H1 (cell line): Measurements from ENCODE around the gene CASK. TPM values are rescaled to one million over a fixed set of nuclear protein-coding genes. Genes with fewer than 3 reads are reported as not detected.

Experiments
- CTCF ChIA-PET: fragments of 300-600 bp; sonication (Branson Sonifier 250); formaldehyde crosslinking; loops from one replicate; lab custom pipeline; 2021; ENCODE audit not compliant: partially characterized antibody; lab: Charles Lee
- POLR2A ChIA-PET: fragments of 300-600 bp; sonication (Branson Sonifier 250); formaldehyde crosslinking; loops from one replicate; lab custom pipeline; 2021; ENCODE audit warnings: inconsistent platforms; ENCODE audit not compliant: partially characterized antibody; lab: Charles Lee
- DNase-seq, 2 experiments: peaks; one replicate each; pipeline versions ENCODE4 v3.0.0 to v3.0.0-alpha.2; 2010 to 2022; ENCODE audit warnings: low spot score in 2 of 2, low read depth in 1 of 2, mixed read lengths in 1 of 2
- FAIRE-seq: peaks from 2 replicates; lab custom pipeline; 2011; peaks lifted over from hg19 to GRCh38; lab: Jason Lieb, UNC
- H2AFZ ChIP-seq: 2 replicates; pipeline ENCODE4 v1.8.1; 2012; ENCODE audit warnings: low read length, inconsistent platforms
- H2AK5ac ChIP-seq: 2 replicates; pipeline ENCODE4 v1.6.1; 2013; ENCODE audit warnings: low read depth, low read length
- H2BK120ac ChIP-seq: replicated peaks from 2 replicates; pipeline ENCODE3; 2013; ENCODE audit warnings: low read depth, low read length, inconsistent platforms
- H2BK12ac ChIP-seq: 2 replicates; pipeline ENCODE4 v1.6.1; 2013; ENCODE audit warnings: low read depth, low read length
- H2BK15ac ChIP-seq: 2 replicates; pipeline ENCODE4 v1.6.1; 2013; ENCODE audit warnings: low read length
- H2BK20ac ChIP-seq: 2 replicates; pipeline ENCODE4 v1.6.1; 2013; ENCODE audit warnings: low read length
- H2BK5ac ChIP-seq: 2 replicates; pipeline ENCODE4 v1.6.1; 2013; ENCODE audit warnings: low read depth, low read length
- H3K14ac ChIP-seq: 2 replicates; pipeline ENCODE4 v1.6.1; 2013; ENCODE audit warnings: inconsistent platforms; ENCODE audit not compliant: insufficient read length
- H3K18ac ChIP-seq: 2 replicates; pipeline ENCODE4 v1.6.1; 2013; ENCODE audit warnings: low read length; ENCODE audit errors: extremely low read depth
- H3K23ac ChIP-seq: 2 replicates; pipeline ENCODE4 v1.6.1; 2013; ENCODE audit warnings: inconsistent platforms; ENCODE audit not compliant: insufficient read length
- H3K23me2 ChIP-seq: 2 replicates; pipeline ENCODE4 v1.6.1; 2013; ENCODE audit warnings: low read depth, low read length
- H3K27ac ChIP-seq: 2 replicates; pipeline ENCODE4 v1.6.1; 2011; ENCODE audit warnings: low read depth, low read length, inconsistent platforms
- H3K27me3 ChIP-seq, 4 experiments: replicated peaks in 1 of 4; 1 replicate in 1 of 4; 2 replicates in 3 of 4; pipeline versions ENCODE4 v1.6.1 to v1.8.1; 2011 to 2013; ENCODE audit warnings: low read length in 3 of 4, mild to moderate bottlenecking in 3 of 4, inconsistent platforms in 2 of 4, mixed read lengths in 2 of 4, moderate library complexity in 1 of 4; ENCODE audit not compliant: control insufficient read depth in 3 of 4, insufficient read depth in 3 of 4; ENCODE audit errors: extremely low read depth in 1 of 4
- H3K36me3 ChIP-seq, 4 experiments: 2 replicates each; pipeline versions ENCODE4 v1.6.1 to v1.8.1; 2011 to 2013; ENCODE audit warnings: mild to moderate bottlenecking in 4 of 4, low read length in 3 of 4, moderate library complexity in 2 of 4, control low read depth in 1 of 4, inconsistent platforms in 1 of 4; ENCODE audit not compliant: insufficient read depth in 4 of 4, control insufficient read depth in 2 of 4
- H3K4ac ChIP-seq: replicated peaks from 2 replicates; pipeline ENCODE3; 2013; ENCODE audit warnings: low read length, low read depth, mixed read lengths, inconsistent platforms; ENCODE audit not compliant: insufficient read length
- H3K4me1 ChIP-seq, 4 experiments: replicated peaks in 1 of 4; 1 replicate in 1 of 4; 2 replicates in 3 of 4; pipeline versions ENCODE4 v1.6.1 to v1.8.1; 2011 to 2013; ENCODE audit warnings: low read length in 3 of 4, inconsistent platforms in 2 of 4, mixed read lengths in 1 of 4; ENCODE audit not compliant: insufficient read depth in 4 of 4, control insufficient read depth in 3 of 4
- H3K4me2 ChIP-seq, 2 experiments: 2 replicates each; pipeline versions ENCODE4 v1.6.1 to v1.8.1; 2011 to 2013; ENCODE audit warnings: low read depth in 2 of 2, low read length in 2 of 2, control low read depth in 1 of 2, inconsistent platforms in 1 of 2, mild to moderate bottlenecking in 1 of 2; ENCODE audit not compliant: insufficient read depth in 1 of 2
- H3K4me3 ChIP-seq, 4 experiments: fragments of 200-600, 300-600 bp in 1 of 4; sonication (generic), shearing (Covaris generic), sonication (Bioruptor Twin) in 1 of 4; 2 replicates each; pipeline versions ENCODE4 v1.5.1 to v1.8.1; 2011 to 2016; ENCODE audit warnings: low read length in 4 of 4, low read depth in 3 of 4, control low read depth in 2 of 4, inconsistent platforms in 2 of 4, mild to moderate bottlenecking in 2 of 4, mixed read lengths in 1 of 4, moderate library complexity in 1 of 4; ENCODE audit not compliant: insufficient read depth in 2 of 4; ENCODE audit errors: extremely low read depth in 1 of 4
- H3K56ac ChIP-seq: replicated peaks from 2 replicates; pipeline ENCODE3; 2013; ENCODE audit warnings: low read depth, mild to moderate bottlenecking, mixed read lengths, low read length, inconsistent platforms; ENCODE audit not compliant: insufficient read length
- H3K79me1 ChIP-seq: 2 replicates; pipeline ENCODE4 v1.6.1; 2013; ENCODE audit warnings: low read depth, low read length, control low read depth
- H3K79me2 ChIP-seq, 2 experiments: 2 replicates each; pipeline versions ENCODE4 v1.6.1 to v1.8.1; 2012 to 2013; ENCODE audit warnings: low read length in 2 of 2, mild to moderate bottlenecking in 2 of 2, inconsistent platforms in 1 of 2; ENCODE audit not compliant: insufficient read depth in 2 of 2, control insufficient read depth in 1 of 2
- H3K9ac ChIP-seq, 4 experiments: replicated peaks in 1 of 4; 1 replicate in 1 of 4; 2 replicates in 3 of 4; pipeline versions ENCODE4 v1.6.1 to v1.8.1; 2011 to 2013; ENCODE audit warnings: low read depth in 3 of 4, low read length in 3 of 4, control low read depth in 2 of 4, mild to moderate bottlenecking in 2 of 4, moderate library complexity in 2 of 4, inconsistent platforms in 1 of 4; ENCODE audit errors: extremely low read depth in 1 of 4
- H3K9me3 ChIP-seq, 2 experiments: 2 replicates each; pipeline versions ENCODE4 v1.6.1 to v1.8.1; 2012 to 2013; ENCODE audit warnings: mild to moderate bottlenecking in 2 of 2, moderate library complexity in 2 of 2, control low read depth in 1 of 2, inconsistent platforms in 1 of 2, low read depth in 1 of 2, low read length in 1 of 2, mixed read lengths in 1 of 2; ENCODE audit not compliant: insufficient read depth in 2 of 2
- H4K20me1 ChIP-seq, 2 experiments: replicated peaks in 1 of 2; 2 replicates each; pipeline versions ENCODE3 to v1.8.1; 2011 to 2013; ENCODE audit warnings: inconsistent platforms in 2 of 2, low read length in 2 of 2, mild to moderate bottlenecking in 1 of 2; ENCODE audit not compliant: insufficient read depth in 2 of 2, control insufficient read depth in 1 of 2
- H4K5ac ChIP-seq: 2 replicates; pipeline ENCODE4 v1.6.1; 2013; ENCODE audit warnings: low read length, low read depth, mixed read lengths, inconsistent platforms; ENCODE audit not compliant: insufficient read length
- H4K8ac ChIP-seq: 2 replicates; pipeline ENCODE4 v1.8.0; 2013; ENCODE audit warnings: mild to moderate bottlenecking, moderate library complexity, low read length, inconsistent platforms; ENCODE audit not compliant: insufficient read depth; ENCODE audit errors: extremely low read depth
- H4K91ac ChIP-seq: replicated peaks from 2 replicates; pipeline ENCODE3; 2013; ENCODE audit warnings: low read length, mixed read lengths, inconsistent platforms; ENCODE audit not compliant: insufficient read length
- CTBP2 ChIP-seq: IDR thresholded peaks from 2 replicates; pipeline ENCODE4 v1.7.0; 2011; ENCODE audit warnings: borderline replicate concordance, mild to moderate bottlenecking, moderate library complexity, mixed read lengths, low read length; ENCODE audit not compliant: insufficient read depth, insufficient read length
- GABPA ChIP-seq: IDR thresholded peaks from 2 replicates; pipeline ENCODE4 v1.6.1; 2011; ENCODE audit warnings: mild to moderate bottlenecking, low read length, moderate library complexity, borderline replicate concordance; ENCODE audit not compliant: insufficient read depth
- PHF8 ChIP-seq: fragments of 200-600 bp; sonication (generic); conservative IDR thresholded peaks from 2 replicates; pipeline ENCODE4 v1.7.1; 2012; ENCODE audit warnings: low read depth, mild to moderate bottlenecking, inconsistent platforms, low read length, moderate library complexity
- RAD21 ChIP-seq, 2 experiments: IDR thresholded peaks in 1 of 2; conservative IDR thresholded peaks in 1 of 2; 2 replicates each; pipeline ENCODE4 v1.6.1; 2011; ENCODE audit warnings: low read depth in 2 of 2, low read length in 2 of 2, improper control_type of control experiment in 1 of 2, inconsistent platforms in 1 of 2, mild to moderate bottlenecking in 1 of 2, moderate library complexity in 1 of 2
- TEAD4 ChIP-seq: IDR thresholded peaks from 2 replicates; pipeline ENCODE4 v1.6.1; 2012; ENCODE audit warnings: low read depth, low read length, inconsistent platforms, mixed read lengths
- ZNF274 ChIP-seq: IDR thresholded peaks from 2 replicates; pipeline ENCODE4 v1.7.0; 2012; ENCODE audit warnings: low read length, borderline replicate concordance; ENCODE audit errors: extremely low read depth
- WGBS, 2 experiments: shearing (Covaris generic) in 1 of 2; methylation state at CpG; one replicate each; pipeline versions ENCODE4 v1.1.6 to v1.1.7; 2013 to 2015; ENCODE audit warnings: low lambda C conversion rate in 2 of 2, mixed read lengths in 2 of 2, inconsistent platforms in 1 of 2, low coverage in 1 of 2, missing lambda C conversion rate in 1 of 2; ENCODE audit not compliant: insufficient replicate concordance in 2 of 2, insufficient coverage in 1 of 2, insufficient read length in 1 of 2; ENCODE audit errors: extremely low coverage in 1 of 2, missing lambda C conversion rate in 1 of 2; 5-methylcytosine and 5-hydroxymethylcytosine counted together
- polyA plus RNA-seq, 7 experiments: library from polyadenylated mRNA; depleted of rRNA in 3 of 7; stranded (reverse) in 5 of 7; unstranded in 2 of 7; fragments of >200 nt in 5 of 7; fragments of 200-250 nt in 2 of 7; gene quantifications; 1 replicate in 5 of 7; 2 replicates in 1 of 7; 4 replicates in 1 of 7; pipeline versions ENCODE4 v1.2.1 to v1.2.3, GENCODE V29; 2011 to 2013; ENCODE audit warnings: missing spikeins in 2 of 7, mixed read lengths in 2 of 7
- total RNA-seq: library from RNA; stranded (reverse); fragmentation: NEBNext Ultra II Directional; extraction: Animal tissue kit (Norgen Biotek cat#: 25700); gene quantifications from 2 replicates; pipeline ENCODE4 v1.2.1, GENCODE V29; 2021

Gene CASK
- total and polyA plus RNA-seq, 2 of the 8 experiments (the other 6 are each of a cell fraction or from before 2014, with no cell fraction given) = 21.6 to 55.1 TPM

- POLR2A ChIA-PET = no interaction called here
- WGBS, 2 experiments = 90% methylated on average over 2 of the region's 2 CpGs; no CpG with 5 or more reads in 1 of the 2 experiments
- no peak overlapping the region for H2AFZ ChIP-seq
- no peak for TF ChIP-seq PHF8
- TF ChIP-seq GABPA = no peak
- no peak for TF ChIP-seq TEAD4
- TF ChIP-seq RAD21 (IDR thresholded peaks at IDR 0.05 in 1 of 2, conservative IDR thresholded peaks at IDR 0.05 in 1 of 2; ENCODE audit: low read depth in 2 of 2, low read length in 2 of 2) = no peak
- no peak for TF ChIP-seq CTBP2
- no peak for TF ChIP-seq ZNF274
- no peak overlapping the region for H3K14ac ChIP-seq
- H2BK12ac ChIP-seq = no peak overlapping the region
- H3K23ac ChIP-seq = no peak overlapping the region
- H3K9ac ChIP-seq = no peak overlapping the region
- H3K79me2 ChIP-seq = no peaks in the 10 kb centered on the region
- H3K18ac ChIP-seq = no peak overlapping the region
- DNase-seq (no peak), FAIRE-seq (no peak)
- H2BK5ac ChIP-seq = no peak overlapping the region
- no peak overlapping the region for H2AK5ac ChIP-seq
- no peak overlapping the region for H3K27ac ChIP-seq
- no peak overlapping the region for H4K91ac ChIP-seq
- H2BK20ac ChIP-seq = no peak overlapping the region
- H3K9me3 ChIP-seq = no peaks in the 10 kb centered on the region
- H3K4me1 ChIP-seq = no peaks in the 10 kb centered on the region
- no peak overlapping the region for H3K4ac ChIP-seq
- H3K23me2 ChIP-seq = no peaks in the 10 kb centered on the region
- no peaks in the 10 kb centered on the region for H3K36me3 ChIP-seq
- H3K79me1 ChIP-seq = no peaks in the 10 kb centered on the region
- no peaks in the 10 kb centered on the region for H4K20me1 ChIP-seq
- no peak overlapping the region for H3K4me3 ChIP-seq
- H4K5ac ChIP-seq = no peak overlapping the region
- no peak overlapping the region for H3K4me2 ChIP-seq
- H2BK15ac ChIP-seq = no peak overlapping the region
- no peak overlapping the region for H3K56ac ChIP-seq
- no peak overlapping the region for H4K8ac ChIP-seq
- no peak overlapping the region for H2BK120ac ChIP-seq
- CTCF ChIA-PET = interaction anchor here (0.8 kb wide), 1 partner anchor 203 kb away, joined by 3 read pairs; no protein-coding TSS in a partner anchor
- no peaks in the 10 kb centered on the region for H3K27me3 ChIP-seq
These were observed 366.4 kb downstream of the CASK start for GRCh38 chrX:41556958-41557357.
